GM21825 (cell line): ENCODE results near the gene TNFRSF1B.

Experiments used
- ATAC-seq: cut with Tn5 transposase; IDR thresholded peaks from one replicate; pipeline ENCODE4 v1.9.1; 2021; ENCODE audit warnings: mild to moderate bottlenecking, moderate library complexity; ENCODE audit not compliant: unreplicated experiment

The TNFRSF1B gene

DNA sequence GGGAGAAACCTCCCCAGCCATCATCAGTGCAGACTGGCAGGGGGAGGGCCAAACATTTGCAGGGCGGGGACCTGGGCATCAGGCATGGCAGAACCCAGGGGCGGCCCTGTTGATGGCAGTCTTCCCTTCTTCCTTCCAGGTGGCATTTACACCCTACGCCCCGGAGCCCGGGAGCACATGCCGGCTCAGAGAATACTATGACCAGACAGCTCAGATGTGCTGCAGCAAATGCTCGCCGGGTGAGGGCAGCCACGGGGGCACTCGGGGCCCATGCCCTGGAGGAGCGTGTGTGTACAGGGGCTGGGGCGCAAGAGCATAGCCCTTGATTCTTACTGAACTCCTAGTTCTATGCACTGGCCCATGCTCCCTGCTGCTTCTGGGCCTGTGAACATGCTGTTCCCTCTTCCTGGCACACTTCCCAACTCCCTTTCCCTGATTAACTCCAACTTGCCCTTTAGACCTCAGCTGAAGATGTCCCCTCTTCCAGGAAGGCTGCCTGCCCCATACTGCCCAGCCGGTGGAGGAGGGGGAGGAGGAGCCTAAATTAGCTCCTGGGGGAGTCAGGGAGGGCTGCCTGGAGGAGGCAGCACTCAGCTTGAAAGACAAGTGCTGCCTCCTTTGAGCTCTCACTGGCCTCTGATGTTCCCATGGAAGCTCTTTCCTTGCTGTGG, 22.0 kb downstream of the TNFRSF1B start:
- no peak for ATAC-seq

DNA sequence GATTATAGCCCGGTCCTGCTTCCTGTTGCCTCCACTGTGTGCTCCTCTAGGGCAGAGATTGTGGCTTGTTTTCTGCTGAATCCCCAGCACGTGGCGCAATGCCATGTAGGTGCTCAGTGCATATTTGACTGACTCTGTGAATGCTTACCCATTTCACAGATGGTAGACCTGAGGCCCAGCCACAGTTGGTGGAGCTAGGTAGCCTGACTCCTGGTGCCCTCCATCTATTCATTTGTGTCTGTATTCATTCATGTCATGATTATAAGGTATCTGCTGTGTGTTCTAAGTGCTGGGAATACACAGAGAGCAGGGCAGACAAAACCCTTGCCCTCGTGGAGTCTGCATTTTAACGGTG, 22.5 kb downstream of the TNFRSF1B start:
- no peak for ATAC-seq

DNA sequence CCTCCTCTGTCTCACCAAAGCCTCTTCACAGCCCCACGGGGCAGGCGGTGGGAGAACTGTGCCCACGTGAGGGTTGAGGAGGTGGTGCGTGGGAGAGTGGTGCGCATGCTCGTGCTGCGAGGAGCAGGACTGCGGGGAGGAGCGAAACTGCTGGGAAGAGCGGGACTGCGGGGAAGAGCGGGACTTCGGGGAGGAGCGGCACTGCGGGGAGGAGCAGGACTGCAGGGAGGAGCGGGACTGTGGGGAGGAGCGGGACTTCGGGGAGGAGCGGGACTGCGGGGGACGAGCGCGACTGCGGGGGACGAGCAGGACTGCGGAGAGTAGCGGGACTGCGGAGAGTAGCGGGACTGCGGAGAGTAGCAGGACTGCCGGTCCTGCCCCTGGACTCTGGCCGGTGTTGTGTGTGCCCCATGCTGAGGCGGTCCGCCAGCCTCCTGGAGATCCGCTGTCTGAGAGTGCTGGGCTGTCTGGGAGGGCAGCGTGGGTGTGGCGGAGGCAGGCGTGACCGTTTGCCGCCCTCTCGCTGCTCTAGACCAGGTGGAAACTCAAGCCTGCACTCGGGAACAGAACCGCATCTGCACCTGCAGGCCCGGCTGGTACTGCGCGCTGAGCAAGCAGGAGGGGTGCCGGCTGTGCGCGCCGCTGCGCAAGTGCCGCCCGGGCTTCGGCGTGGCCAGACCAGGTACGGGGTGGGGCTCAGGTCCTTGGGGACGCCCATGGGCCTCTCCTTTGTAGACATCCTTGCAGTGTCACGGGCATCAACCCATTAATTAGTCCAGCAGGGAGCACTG, 24.6 kb downstream of the TNFRSF1B start:
- ATAC-seq, result no peak

DNA sequence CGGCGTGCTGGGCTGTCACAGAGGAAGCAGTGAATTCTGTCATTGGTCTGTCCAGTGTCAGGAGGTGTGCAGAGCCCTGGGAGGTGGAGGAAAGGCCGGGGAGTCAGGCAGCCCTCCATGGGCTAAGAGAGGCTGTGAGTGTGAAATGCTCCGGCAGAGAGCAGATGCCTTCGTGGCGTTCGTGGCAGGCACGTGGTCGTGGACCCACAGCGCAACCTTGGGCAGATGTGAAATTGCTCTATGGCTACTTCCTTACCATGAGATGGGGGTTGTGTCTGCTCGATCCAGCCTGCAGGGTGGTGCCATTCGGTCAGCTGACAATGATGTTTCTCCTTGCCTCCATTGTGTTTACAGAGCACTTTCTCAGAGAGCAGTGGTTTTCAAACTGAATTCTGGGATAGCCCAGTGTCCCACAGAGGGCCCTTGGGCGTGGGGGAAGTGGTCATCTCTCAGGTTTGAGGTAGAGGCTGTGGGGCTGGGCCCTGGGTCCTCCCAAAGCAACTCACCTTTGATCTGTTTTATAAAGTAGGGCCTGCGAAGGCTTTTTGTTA, 27.9 kb downstream of the TNFRSF1B start:
- ATAC-seq, result no peak

DNA sequence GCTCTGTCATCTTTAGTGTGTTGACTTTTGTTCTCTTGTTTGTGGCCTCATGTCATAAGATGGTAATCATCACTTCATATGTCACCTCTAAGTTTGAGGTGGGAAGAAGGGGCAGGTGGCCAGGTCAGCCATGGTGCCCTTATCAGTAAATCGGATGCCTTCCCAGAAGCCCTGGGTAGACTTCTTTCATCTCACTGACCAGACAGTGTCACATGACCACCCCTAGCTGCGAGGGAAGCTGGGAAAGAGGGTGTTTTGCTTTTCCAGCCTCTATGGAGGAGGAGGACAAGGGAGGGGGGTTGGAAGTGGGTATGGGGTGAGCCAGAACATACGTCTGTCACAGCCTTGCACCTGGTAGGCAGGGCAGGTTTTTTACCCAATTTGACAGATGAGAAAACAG, 28.6 kb downstream of the TNFRSF1B start:
- no peak for ATAC-seq

DNA sequence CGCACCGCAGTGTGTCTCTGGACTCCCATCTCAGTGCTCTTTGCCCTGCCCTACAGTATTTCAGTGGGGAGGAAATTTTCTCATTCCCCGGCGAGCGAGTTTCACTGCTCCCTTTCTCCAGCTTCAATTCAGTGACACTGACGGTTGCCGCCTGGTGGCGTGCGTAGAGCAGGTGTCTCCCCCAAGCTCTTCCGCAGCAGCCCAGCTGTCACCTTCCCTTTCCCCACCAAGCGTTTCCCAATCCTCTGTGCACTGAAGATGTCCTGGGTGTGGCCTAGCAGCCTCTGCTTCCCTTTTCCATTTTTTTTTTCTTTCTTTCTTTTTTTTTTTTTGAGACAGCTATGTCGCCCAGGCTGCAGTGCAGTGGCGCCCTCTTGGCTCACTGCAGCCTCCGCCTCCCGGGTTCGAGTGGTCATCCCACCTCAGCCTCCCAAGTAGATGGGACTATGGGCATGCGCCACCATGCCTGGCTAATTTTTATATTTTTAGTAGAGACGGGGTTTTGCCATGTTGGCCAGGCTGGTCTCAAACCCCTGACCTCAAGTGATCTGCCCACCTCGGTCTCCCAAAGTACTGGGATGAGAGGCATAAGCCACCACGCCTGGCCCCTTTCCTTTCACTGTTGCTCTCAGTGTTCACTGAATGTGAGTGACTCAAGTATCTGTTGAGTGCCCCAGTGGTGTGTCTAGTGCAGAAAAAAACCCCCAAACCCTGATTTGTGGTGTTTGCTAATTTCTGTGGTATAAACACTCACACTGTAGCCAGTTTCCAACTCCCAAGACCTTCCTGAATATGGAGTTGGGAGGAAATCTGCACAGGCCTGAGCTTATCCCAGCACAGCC, 30.1 kb downstream of the TNFRSF1B start:
- no peak for ATAC-seq

DNA sequence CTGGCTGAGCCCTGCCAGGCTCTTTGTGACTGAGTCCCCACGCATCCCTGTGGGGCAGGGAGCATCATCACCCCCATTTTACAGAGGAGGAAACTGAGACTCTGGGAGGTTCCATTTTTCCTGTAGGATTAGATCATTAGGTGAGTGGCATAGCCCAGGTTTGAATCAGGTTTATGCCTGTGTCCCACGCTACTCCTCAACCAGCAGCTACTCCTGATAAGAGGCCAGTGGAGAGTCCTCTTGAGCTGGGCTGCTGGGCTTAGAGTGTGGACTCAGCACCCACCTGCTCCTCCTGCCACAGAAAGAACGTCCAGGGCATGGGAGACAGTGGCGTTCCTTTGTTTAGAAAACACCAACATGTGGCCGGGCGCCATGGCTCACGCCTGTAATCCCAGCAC, 30.7 kb downstream of the TNFRSF1B start:
- ATAC-seq, result no peak

DNA sequence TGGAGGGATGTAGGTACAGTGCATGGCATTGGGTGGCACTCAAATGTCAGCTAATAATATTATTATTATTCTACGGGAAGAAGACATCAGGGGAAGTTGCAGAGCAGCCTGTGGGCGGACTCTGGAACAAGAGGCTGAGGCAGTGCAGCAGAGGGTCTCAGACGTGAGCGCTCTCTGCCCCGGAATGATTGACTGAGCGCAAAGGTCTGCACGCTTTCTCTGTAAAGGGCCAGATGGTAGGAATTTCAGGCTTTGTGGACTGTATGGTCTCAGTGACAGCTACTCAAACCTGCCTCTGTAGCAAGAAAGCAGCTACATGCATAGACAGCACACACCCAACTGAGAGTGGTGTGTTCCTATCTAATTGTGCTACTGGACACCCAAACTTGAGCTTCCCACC, 33.4 kb downstream of the TNFRSF1B start:
- ATAC-seq, result no peak

DNA sequence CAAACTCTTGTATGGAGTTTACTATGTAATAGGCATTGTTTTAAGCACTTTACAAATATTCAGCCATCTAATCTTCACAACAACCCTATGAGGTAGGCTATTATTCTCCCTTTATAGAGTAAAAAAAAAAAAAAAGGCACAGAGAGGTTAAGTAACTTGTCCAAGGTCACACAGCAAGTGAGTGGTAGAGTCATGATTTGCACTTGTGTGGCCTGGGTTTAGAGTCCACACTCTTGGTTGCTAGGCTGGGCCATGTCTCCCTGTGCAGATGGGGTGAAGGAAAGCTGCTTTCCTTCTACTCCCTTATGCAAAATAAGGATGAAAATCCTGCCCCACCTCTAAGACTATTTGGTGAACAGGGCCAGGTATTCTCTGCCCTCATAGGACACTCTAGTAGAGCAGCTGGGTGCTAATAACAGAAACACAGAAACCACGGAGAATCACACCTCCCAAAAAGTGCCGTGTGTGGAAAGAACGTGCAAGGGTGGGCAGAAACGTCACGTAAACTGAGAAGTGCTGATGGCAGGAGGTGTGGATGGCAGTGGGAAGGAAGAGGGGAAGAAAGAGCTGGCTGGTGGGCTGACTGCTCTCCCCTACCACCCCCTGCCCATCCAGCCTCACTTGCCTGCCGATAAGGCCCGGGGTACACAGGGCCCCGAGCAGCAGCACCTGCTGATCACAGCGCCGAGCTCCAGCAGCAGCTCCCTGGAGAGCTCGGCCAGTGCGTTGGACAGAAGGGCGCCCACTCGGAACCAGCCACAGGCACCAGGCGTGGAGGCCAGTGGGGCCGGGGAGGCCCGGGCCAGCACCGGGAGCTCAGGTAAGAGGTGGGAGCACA, 34.8 kb downstream of the TNFRSF1B start:
- ATAC-seq, result no peak

DNA sequence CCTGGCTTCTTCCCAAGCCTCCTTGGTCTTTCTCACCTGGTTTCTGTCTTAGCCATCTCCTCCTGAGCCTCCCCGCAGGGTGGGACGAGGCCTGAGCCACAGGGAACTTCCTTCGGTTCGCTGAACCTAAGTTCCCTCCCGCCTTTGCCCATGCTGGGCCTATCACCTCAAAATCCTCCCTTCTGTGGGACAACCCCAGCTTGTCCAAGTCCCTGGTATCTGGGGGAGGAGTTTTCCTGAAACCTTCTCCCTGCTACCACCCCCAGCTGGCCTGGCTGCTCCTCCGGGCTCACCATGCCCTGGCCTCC, 35.4 kb downstream of the TNFRSF1B start:
- no peak for ATAC-seq

DNA sequence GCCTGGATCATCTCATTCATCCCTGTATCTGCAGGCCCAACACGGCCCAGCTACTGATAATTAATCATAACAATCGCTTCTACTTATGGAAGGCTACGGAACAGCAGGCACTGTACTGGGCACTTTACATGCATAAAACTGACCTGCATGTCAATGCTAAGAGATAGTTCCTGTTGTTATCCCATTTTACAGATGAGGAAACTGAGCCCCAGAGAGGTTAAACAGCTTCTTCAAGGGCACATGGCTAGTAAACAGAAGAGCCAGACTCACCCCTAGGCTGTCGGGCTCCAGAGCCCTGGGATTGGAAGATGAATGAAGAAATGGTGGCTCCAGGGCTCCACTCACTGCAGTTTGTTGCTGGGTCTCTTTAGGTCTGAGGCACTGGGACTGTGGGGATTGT, 35.8 kb downstream of the TNFRSF1B start:
- no peak for ATAC-seq

DNA sequence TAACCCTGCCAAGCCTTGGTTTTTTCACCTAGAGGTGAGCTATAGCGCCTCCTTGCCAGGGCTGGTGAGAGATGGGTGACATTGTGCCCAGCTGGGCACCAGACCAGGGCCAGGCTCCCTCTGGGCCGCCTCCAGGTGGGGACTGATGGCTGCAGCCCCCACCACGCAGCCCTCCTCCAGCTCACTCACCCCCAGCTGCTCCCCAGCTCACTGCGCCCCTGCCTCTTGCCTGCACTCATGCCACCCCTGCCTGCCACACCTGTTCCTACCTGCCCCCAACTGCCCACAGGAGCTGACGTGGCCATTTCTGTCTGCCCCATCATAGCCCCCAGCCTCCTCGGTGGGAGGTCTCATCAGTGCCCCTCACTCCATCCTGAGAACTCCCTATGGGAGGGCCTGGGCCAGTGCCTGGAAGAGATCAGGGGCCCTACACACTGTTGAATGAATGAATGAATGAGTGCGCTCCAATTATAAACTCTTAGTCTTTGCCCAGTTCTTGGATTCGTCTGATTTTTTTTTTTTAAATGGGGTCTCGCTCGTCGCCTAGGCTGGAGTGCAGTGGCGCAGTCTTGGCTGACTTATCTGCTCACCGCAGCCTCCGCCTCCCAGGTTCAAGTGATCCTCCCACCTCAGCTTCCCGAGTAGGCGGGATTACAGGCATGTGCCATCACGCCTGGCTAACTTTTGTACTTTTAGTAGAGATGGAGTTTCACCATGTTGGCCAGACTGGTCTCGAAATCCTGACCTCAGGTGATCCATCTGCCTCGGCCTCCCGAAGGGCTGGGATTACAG, 36.6 kb downstream of the TNFRSF1B start:
- no peak for ATAC-seq

DNA sequence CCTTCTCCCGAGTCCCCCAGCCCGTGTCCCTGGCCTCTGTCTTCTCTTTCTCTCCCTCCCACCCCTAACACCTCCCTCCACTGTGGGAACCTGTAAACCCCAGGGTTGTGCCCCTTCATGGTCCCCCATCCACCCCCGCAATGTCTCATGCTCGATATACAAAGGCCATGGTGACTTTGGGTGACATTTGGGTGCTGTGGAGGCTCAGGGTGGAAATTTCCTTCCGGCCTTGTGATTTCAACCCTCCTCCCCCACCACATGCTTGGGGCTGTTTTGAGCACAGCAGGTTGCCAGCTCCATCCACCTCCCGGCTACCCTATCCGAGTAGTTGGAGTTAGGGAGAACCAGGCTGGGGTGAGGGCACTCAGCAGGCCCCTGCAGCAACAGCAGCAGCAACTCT, 37.3 kb downstream of the TNFRSF1B start:
- ATAC-seq, result no peak

DNA sequence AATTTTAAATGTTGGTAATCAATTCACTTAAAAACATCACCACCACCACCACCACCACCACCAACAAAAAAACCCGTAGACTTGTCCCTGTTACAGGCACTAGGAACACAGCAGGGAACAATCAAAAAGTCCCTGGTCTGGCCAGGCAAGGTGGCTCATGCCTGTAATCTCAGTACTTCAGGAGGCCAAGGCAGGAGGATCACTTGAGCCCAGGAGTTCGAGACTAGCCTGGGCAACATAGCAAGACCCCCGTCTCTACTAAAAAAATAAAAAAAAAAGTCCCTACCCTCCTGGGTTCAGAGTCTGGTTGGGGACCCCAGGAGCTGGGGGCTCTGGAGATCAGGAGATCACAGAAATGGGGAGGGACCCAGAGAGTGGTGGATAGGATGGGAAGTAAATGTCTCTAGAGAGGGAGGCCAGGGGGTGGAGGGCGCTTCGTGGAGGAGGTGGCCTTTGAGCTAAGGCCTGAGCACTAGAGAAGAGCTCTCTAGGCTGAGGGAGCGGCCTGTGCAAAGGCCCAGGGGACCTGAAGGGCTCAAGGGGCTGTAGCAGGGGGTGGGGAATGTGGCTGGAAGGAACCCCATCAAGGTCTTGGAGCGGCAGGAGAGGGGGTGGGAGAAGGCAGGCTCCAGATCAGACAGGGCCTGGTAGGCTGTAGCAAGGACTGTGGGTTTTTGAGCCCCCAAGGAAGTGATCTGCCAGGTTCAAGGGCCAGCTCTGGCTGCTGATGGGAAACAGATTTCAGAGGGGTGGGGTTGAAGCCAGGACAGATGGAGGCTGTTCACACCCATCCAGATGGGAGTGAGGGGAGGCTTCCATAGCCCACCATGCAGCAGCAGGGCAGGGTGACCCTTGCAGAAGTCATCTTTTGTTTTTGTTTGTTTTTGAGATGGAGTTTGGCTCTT, 38.2 kb downstream of the TNFRSF1B start:
- no peak for ATAC-seq

DNA sequence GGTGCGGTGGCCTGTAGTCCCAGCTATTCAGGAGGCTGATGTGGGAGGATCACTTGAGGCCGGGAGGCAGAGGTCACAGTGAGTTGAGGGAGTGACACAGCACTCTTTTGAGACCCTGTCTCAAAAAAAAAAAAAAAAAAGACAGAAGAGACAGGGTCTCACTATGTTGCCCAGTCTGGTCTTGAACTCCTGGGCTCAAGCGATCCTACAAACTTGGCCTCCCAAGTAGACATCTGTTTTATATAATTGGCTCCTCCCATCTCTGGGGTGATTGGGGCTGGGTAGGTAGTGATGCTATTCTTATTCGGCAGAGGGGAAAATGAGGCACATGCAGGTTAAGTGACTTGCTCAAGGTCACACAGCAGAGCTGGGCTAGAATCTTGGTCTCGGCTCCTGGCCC, 39.4 kb downstream of the TNFRSF1B start:
- ATAC-seq, result no peak

DNA sequence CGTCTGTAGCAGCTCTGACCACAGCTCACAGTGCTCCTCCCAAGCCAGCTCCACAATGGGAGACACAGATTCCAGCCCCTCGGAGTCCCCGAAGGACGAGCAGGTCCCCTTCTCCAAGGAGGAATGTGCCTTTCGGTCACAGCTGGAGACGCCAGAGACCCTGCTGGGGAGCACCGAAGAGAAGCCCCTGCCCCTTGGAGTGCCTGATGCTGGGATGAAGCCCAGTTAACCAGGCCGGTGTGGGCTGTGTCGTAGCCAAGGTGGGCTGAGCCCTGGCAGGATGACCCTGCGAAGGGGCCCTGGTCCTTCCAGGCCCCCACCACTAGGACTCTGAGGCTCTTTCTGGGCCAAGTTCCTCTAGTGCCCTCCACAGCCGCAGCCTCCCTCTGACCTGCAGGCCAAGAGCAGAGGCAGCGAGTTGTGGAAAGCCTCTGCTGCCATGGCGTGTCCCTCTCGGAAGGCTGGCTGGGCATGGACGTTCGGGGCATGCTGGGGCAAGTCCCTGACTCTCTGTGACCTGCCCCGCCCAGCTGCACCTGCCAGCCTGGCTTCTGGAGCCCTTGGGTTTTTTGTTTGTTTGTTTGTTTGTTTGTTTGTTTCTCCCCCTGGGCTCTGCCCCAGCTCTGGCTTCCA, 40.1 kb downstream of the TNFRSF1B start:
- ATAC-seq, result no peak

DNA sequence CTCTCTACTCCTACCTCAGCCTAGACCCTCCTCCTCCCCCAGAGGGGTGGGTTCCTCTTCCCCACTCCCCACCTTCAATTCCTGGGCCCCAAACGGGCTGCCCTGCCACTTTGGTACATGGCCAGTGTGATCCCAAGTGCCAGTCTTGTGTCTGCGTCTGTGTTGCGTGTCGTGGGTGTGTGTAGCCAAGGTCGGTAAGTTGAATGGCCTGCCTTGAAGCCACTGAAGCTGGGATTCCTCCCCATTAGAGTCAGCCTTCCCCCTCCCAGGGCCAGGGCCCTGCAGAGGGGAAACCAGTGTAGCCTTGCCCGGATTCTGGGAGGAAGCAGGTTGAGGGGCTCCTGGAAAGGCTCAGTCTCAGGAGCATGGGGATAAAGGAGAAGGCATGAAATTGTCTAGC, 41.5 kb downstream of the TNFRSF1B start:
- no peak for ATAC-seq

DNA sequence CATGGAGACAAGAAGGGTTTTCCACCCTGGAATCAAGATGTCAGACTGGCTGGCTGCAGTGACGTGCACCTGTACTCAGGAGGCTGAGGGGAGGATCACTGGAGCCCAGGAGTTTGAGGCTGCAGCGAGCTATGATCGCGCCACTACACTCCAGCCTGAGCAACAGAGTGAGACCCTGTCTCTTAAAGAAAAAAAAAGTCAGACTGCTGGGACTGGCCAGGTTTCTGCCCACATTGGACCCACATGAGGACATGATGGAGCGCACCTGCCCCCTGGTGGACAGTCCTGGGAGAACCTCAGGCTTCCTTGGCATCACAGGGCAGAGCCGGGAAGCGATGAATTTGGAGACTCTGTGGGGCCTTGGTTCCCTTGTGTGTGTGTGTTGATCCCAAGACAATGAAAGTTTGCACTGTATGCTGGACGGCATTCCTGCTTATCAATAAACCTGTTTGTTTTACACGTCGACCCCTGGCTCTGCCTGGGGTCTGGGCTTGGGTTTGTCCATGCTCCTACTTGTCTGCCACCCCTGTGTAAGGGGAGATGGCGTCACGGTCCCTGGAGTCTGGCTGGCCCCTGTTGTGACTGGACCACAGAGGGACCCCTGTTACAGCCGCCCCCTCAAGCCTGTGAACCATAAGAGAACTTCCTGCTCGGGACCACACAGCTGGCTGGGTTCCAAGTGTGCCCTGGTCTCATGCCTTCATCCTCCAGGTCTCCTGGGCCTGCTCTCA, 42.1 kb downstream of the TNFRSF1B start:
- no peak for ATAC-seq
